Ishikawa (cell line): ENCODE measurements around the gene STAG1.

Source experiments
- CEBPB ChIP-seq: IDR thresholded peaks from 2 replicates; pipeline ENCODE4 v1.6.1; 2012
- CREB1 ChIP-seq: IDR thresholded peaks from 2 replicates; pipeline ENCODE4 v1.6.1; 2012; ENCODE audit warnings: low read depth
- EGR1 ChIP-seq: IDR thresholded peaks from 2 replicates; pipeline ENCODE4 v1.6.1; 2012
- EP300 ChIP-seq: IDR thresholded peaks from 2 replicates; pipeline ENCODE4 v1.6.1; 2012; ENCODE audit warnings: borderline replicate concordance
- FOXM1 ChIP-seq: IDR thresholded peaks from 2 replicates; pipeline ENCODE4 v1.6.1; 2012; ENCODE audit warnings: low read depth, borderline replicate concordance
- NFIC ChIP-seq: IDR thresholded peaks from 2 replicates; pipeline ENCODE4 v1.6.1; 2012
- RAD21 ChIP-seq: IDR thresholded peaks from 2 replicates; pipeline ENCODE4 v1.6.1; 2012; ENCODE audit warnings: low read depth
- TAF1 ChIP-seq: IDR thresholded peaks from 2 replicates; pipeline ENCODE4 v1.6.1; 2012; ENCODE audit warnings: low read depth, mild to moderate bottlenecking
- TCF12 ChIP-seq: IDR thresholded peaks from 2 replicates; pipeline ENCODE4 v1.6.1; 2012; ENCODE audit warnings: low read depth
- TEAD4 ChIP-seq: IDR thresholded peaks from 2 replicates; pipeline ENCODE4 v1.6.1; 2012
- YY1 ChIP-seq: IDR thresholded peaks from 2 replicates; pipeline ENCODE4 v1.6.1; 2012; ENCODE audit warnings: low read depth
- ZBTB7A ChIP-seq: IDR thresholded peaks from 2 replicates; pipeline ENCODE4 v1.6.1; 2012; ENCODE audit warnings: low read depth
- TF ChIP-seq, protein P1 (sequence below): IDR thresholded peaks from 2 replicates; pipeline ENCODE4 v1.6.1; 2012
- TF ChIP-seq, protein P2 (sequence below): IDR thresholded peaks from 2 replicates; pipeline ENCODE4 v1.6.1; 2012; ENCODE audit warnings: low read depth, mild to moderate bottlenecking
- TF ChIP-seq, protein P3 (sequence below): IDR thresholded peaks from 2 replicates; pipeline ENCODE4 v1.6.1; 2012

Gene STAG1

DNA sequence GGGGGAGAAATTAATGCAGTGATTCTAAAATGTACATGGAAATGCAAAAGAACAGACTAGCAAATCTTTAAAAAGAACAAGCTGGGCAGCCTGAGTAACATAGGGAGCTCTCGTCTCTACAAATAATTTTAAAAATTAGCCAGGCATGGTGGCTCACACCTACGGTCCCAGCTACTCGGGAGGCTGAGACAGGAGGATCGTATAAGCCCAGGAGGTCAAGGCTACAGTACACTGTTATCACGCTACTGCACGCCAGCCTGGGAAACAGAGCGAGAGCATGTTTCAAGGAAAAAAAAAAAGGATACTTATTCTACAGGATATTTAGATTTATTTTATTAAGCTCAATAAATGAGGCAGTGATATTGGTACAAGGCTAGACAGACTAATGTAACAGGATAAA, 40.9 kb downstream of the STAG1 start:
- TF ChIP-seq, protein P1, sequence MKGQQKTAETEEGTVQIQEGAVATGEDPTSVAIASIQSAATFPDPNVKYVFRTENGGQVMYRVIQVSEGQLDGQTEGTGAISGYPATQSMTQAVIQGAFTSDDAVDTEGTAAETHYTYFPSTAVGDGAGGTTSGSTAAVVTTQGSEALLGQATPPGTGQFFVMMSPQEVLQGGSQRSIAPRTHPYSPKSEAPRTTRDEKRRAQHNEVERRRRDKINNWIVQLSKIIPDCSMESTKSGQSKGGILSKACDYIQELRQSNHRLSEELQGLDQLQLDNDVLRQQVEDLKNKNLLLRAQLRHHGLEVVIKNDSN, result no peak
- TF ChIP-seq CREB1, result no peak
- TF ChIP-seq, protein P2, sequence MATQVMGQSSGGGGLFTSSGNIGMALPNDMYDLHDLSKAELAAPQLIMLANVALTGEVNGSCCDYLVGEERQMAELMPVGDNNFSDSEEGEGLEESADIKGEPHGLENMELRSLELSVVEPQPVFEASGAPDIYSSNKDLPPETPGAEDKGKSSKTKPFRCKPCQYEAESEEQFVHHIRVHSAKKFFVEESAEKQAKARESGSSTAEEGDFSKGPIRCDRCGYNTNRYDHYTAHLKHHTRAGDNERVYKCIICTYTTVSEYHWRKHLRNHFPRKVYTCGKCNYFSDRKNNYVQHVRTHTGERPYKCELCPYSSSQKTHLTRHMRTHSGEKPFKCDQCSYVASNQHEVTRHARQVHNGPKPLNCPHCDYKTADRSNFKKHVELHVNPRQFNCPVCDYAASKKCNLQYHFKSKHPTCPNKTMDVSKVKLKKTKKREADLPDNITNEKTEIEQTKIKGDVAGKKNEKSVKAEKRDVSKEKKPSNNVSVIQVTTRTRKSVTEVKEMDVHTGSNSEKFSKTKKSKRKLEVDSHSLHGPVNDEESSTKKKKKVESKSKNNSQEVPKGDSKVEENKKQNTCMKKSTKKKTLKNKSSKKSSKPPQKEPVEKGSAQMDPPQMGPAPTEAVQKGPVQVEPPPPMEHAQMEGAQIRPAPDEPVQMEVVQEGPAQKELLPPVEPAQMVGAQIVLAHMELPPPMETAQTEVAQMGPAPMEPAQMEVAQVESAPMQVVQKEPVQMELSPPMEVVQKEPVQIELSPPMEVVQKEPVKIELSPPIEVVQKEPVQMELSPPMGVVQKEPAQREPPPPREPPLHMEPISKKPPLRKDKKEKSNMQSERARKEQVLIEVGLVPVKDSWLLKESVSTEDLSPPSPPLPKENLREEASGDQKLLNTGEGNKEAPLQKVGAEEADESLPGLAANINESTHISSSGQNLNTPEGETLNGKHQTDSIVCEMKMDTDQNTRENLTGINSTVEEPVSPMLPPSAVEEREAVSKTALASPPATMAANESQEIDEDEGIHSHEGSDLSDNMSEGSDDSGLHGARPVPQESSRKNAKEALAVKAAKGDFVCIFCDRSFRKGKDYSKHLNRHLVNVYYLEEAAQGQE, result no peak
- TF ChIP-seq TAF1, result no peak
- TF ChIP-seq TEAD4, result no peak
- TF ChIP-seq RAD21, result no peak
- no peak for TF ChIP-seq NFIC
- no peak for TF ChIP-seq TCF12
- TF ChIP-seq CEBPB, result no peak
- no peak for TF ChIP-seq EP300
- TF ChIP-seq, protein P3, sequence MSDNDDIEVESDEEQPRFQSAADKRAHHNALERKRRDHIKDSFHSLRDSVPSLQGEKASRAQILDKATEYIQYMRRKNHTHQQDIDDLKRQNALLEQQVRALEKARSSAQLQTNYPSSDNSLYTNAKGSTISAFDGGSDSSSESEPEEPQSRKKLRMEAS, result no peak
- TF ChIP-seq EGR1, result no peak
- no peak for TF ChIP-seq ZBTB7A
- TF ChIP-seq FOXM1, result no peak
- no peak for TF ChIP-seq YY1

DNA sequence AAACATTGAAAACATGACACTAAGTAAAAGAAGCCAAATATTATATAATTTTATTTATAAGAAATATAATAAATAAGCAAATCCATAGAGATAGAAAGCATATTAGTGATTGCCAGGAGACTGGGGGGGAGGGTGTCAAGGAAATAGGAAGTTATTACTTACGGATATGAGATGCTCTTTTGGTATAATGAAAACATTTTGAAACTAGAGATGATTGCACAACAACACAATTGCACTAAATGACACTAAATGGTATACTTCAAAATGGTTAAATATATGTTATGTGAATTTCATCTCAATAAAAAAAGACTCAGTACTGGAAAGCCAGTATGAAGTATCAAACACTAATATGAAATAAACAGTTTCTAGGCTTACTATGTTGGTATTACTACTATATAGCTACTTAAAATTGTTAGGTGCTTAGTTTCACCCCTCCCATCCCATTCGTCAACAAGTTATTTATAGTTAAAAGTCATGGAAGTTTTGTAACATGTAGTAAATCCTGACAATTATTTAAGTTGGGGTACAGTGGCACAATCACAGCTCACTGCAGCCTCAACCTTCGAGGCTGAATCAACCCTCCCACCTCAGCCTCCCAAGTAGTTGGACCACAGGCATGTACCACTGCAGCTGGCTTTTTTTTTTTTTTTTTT, 43.7 kb downstream of the STAG1 start:
- TF ChIP-seq EGR1 (no peak), TAF1 (no peak), CREB1 (no peak), TEAD4 (no peak), FOXM1 (no peak), ZBTB7A (no peak), EP300 (no peak), CEBPB (no peak), RAD21 (no peak), YY1 (no peak), TCF12 (no peak), NFIC (no peak)
- TF ChIP-seq, protein P2, result no peak
- TF ChIP-seq, protein P3, result no peak
- TF ChIP-seq, protein P1, result no peak

DNA sequence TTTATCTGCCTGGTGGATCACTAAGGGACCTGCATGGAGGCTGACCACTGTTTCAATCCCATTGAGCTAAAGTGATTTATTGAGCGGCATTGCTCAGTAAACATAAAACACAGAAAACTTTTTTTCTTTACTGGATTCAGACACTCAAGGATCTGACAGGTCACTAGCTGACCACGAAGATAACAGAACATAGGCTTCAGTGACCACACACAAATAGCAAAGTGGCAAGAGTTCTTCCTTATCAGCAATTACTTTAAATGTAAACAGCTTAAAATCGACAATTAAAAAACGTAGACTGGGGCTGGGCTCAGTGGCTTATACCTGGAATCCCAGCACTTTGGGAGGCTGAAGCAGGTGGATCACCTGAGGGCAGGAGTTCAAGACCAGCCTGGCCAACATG, 48.7 kb downstream of the STAG1 start:
- no peak for TF ChIP-seq TAF1
- no peak for TF ChIP-seq ZBTB7A
- no peak for TF ChIP-seq EGR1
- no peak for TF ChIP-seq FOXM1
- TF ChIP-seq CEBPB, result no peak
- TF ChIP-seq CREB1, result no peak
- no peak for TF ChIP-seq YY1
- TF ChIP-seq NFIC, result no peak
- TF ChIP-seq TCF12, result no peak
- TF ChIP-seq EP300, result no peak
- TF ChIP-seq, protein P1, result no peak
- TF ChIP-seq, protein P3, result no peak

DNA sequence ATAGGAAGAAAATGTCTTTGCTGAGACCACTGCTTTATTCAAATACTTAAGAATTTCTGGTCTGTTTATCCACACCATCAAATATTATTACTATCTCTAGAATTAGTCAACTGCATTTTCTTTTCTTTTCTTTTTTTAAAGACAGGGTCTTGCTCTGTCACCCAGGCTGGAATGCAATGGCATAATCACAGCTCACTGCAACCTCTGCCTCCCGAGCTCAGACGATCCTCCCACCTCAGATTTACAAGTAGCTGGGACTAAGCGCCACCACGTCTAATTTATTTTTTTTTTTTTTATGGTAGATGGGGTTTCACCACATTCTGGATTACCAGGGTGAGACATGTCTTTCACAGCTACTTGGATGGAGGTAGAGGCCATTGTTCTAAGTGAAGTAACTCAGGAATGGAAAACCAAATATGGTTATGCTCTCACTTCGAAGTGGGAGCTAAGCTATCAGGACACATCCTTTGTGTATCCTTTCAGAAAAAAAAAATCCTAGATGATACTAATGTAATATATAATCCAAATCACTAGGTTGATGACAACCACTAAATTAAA, 52.8 kb downstream of the STAG1 start:
- TF ChIP-seq EGR1 (no peak), RAD21 (no peak), NFIC (no peak), TCF12 (no peak), YY1 (no peak), TEAD4 (no peak), ZBTB7A (no peak), CEBPB (no peak), TAF1 (no peak), EP300 (no peak), CREB1 (no peak), FOXM1 (no peak)
- TF ChIP-seq, protein P2, result no peak
- TF ChIP-seq, protein P1, result no peak
- TF ChIP-seq, protein P3, result no peak
